ENCODE results near the gene USP17L28.
"Not testable (repeated sequence)": the region's sequence is repeated elsewhere in the genome, so short reads cannot be mapped to it uniquely, and the experiment has no call there.

DNA sequence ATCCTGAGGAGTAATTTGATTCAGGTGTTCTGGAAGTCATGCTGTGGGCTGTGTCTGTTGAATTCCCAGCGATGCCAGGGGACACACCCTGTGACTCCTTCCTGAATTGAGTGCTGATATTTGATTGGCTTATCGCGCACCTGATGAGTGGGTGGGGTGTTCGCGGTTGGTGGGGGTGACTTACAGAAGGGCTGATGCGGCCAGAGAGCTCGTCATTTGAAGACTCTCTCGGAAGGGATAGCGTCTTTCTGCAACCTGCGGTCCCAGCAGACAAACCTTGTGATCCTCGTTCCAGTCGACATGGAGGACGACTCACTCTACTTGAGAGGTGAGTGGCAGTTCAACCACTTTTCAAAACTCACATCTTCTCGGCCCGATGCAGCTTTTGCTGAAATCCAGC, 23.8 kb upstream of the USP17L28 start, which contains the start of gene USP17L24:
- TF ChIP-seq, protein P1, sequence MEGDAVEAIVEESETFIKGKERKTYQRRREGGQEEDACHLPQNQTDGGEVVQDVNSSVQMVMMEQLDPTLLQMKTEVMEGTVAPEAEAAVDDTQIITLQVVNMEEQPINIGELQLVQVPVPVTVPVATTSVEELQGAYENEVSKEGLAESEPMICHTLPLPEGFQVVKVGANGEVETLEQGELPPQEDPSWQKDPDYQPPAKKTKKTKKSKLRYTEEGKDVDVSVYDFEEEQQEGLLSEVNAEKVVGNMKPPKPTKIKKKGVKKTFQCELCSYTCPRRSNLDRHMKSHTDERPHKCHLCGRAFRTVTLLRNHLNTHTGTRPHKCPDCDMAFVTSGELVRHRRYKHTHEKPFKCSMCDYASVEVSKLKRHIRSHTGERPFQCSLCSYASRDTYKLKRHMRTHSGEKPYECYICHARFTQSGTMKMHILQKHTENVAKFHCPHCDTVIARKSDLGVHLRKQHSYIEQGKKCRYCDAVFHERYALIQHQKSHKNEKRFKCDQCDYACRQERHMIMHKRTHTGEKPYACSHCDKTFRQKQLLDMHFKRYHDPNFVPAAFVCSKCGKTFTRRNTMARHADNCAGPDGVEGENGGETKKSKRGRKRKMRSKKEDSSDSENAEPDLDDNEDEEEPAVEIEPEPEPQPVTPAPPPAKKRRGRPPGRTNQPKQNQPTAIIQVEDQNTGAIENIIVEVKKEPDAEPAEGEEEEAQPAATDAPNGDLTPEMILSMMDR (conservative IDR thresholded peaks at IDR 0.05; ENCODE audit: low read depth, low read length): not testable (repeated sequence)
- not testable (repeated sequence) for TF ChIP-seq EZH2 (IDR thresholded peaks at IDR 0.05; ENCODE audit: low read length, unreplicated experiment)

Data from PC-3 (cell line).